HCT116 (cell line): ENCODE data around the gene RALGPS2. TPM values are rescaled to one million over a fixed set of nuclear protein-coding genes. Genes with fewer than 3 reads are reported as not detected.

Experiments used
- ATAC-seq: fragments of 200-7000 bp; cut with Tn5 transposase; 2 replicates; pipeline ENCODE4 v1.9.1; 2020; ENCODE audit warnings: mild to moderate bottlenecking, moderate library complexity
- BruUV-seq: library from RNA; stranded (reverse); fragments of 400-500 nt; replicated peaks from 2 replicates; lab custom pipeline; 2021; lab: Mats Ljungman, UMichigan
- CTCF ChIA-PET: fragments of 300-600 bp; sonication (Branson Sonifier 250); formaldehyde crosslinking; loops from one replicate; lab custom pipeline; 2021; ENCODE audit warnings: antibody characterized with exemption; lab: Charles Lee
- POLR2A ChIA-PET: fragments of 300-600, 350-600 bp; sonication (Branson Sonifier 250); formaldehyde crosslinking; loops from one replicate; lab custom pipeline; 2021; ENCODE audit warnings: antibody characterized with exemption; lab: Charles Lee
- RAD21 ChIA-PET, 2 experiments: fragments of 300-600 bp; sonication (Branson Sonifier 250); formaldehyde crosslinking; loops; one replicate each; lab custom pipeline; 2023; ENCODE audit warnings: low total read pairs in 2 of 2; ENCODE audit not compliant: uncharacterized antibody in 2 of 2, unreplicated experiment in 2 of 2, low non-redundant PET in 1 of 2; lab: Charles Lee
- DNase-seq: peaks from one replicate; pipeline ENCODE4 v3.0.0-alpha.2; 2010; ENCODE audit warnings: low read depth, low spot score
- H2AFZ ChIP-seq: fragments of 200-600 bp; shearing (Covaris generic), sonication (generic); 2 replicates; pipeline ENCODE4 v1.6.1; 2017; ENCODE audit warnings: low read depth, mixed run types, mixed read lengths, antibody characterized with exemption, low read length; ENCODE audit not compliant: poor library complexity, severe bottlenecking
- H3K27ac ChIP-seq: 2 replicates; pipeline ENCODE4 v1.5.1; 2012; ENCODE audit warnings: low read depth, low read length
- H3K27me3 ChIP-seq: fragments of 200-600 bp; sonication (generic); 2 replicates; pipeline ENCODE4 v1.6.1; 2016; ENCODE audit warnings: mixed run types, low read length, mixed read lengths; ENCODE audit not compliant: insufficient read depth
- H3K36me3 ChIP-seq, 2 experiments: fragments of 200-500 bp in 1 of 2; fragments of 200-600 bp in 1 of 2; sonication (Bioruptor generic) in 1 of 2; sonication (generic) in 1 of 2; 2 replicates each; pipeline versions ENCODE4 v1.5.1 to v1.6.1; 2014 to 2016; ENCODE audit warnings: low read length in 2 of 2, inconsistent platforms in 1 of 2, mixed read lengths in 1 of 2, mixed run types in 1 of 2; ENCODE audit not compliant: insufficient read depth in 2 of 2, control insufficient read depth in 1 of 2
- H3K4me1 ChIP-seq, 2 experiments: fragments of 200-600 bp in 1 of 2; sonication (generic) in 1 of 2; 2 replicates each; pipeline versions ENCODE4 v1.5.1 to v1.6.1; 2012 to 2017; ENCODE audit warnings: low read length in 2 of 2, inconsistent platforms in 1 of 2, mild to moderate bottlenecking in 1 of 2, mixed read lengths in 1 of 2, mixed run types in 1 of 2, moderate library complexity in 1 of 2; ENCODE audit not compliant: insufficient read depth in 2 of 2, control insufficient read depth in 1 of 2
- H3K4me2 ChIP-seq: fragments of 200-600 bp; sonication (generic); 2 replicates; pipeline ENCODE4 v1.6.1; 2017; ENCODE audit warnings: mixed run types, low read length, mixed read lengths
- H3K4me3 ChIP-seq, 2 experiments: fragments of 200-600 bp in 1 of 2; sonication (generic) in 1 of 2; replicated peaks in 1 of 2; 2 replicates each; pipeline ENCODE4 v1.5.1; 2011 to 2016; ENCODE audit warnings: low read length in 2 of 2, control low read depth in 1 of 2, low read depth in 1 of 2, mild to moderate bottlenecking in 1 of 2, mixed read lengths in 1 of 2, mixed run types in 1 of 2
- H3K79me2 ChIP-seq: fragments of 200-600 bp; sonication (generic); 2 replicates; pipeline ENCODE4 v1.6.1; 2017; ENCODE audit warnings: mild to moderate bottlenecking, mixed run types, low read length, moderate library complexity, mixed read lengths; ENCODE audit not compliant: insufficient read depth
- H3K9ac ChIP-seq: fragments of 200-600 bp; sonication (generic); 2 replicates; pipeline ENCODE4 v1.6.1; 2016; ENCODE audit warnings: low read length, mixed read lengths
- H3K9me2 ChIP-seq: fragments of 200-600 bp; sonication (generic), shearing (Covaris generic); 2 replicates; pipeline ENCODE4 v1.6.1; 2017; ENCODE audit warnings: mixed run types, mild to moderate bottlenecking, moderate library complexity; ENCODE audit not compliant: insufficient read depth
- H3K9me3 ChIP-seq, 2 experiments: fragments of 200-500 bp in 1 of 2; fragments of 200-600 bp in 1 of 2; sonication (Bioruptor generic) in 1 of 2; sonication (generic) in 1 of 2; 2 replicates each; pipeline ENCODE4 v1.6.1; 2014 to 2017; ENCODE audit warnings: low read length in 2 of 2, mixed read lengths in 2 of 2, inconsistent platforms in 1 of 2, low read depth in 1 of 2, mild to moderate bottlenecking in 1 of 2, mixed run types in 1 of 2, moderate library complexity in 1 of 2; ENCODE audit not compliant: control insufficient read depth in 1 of 2, insufficient read depth in 1 of 2
- H4K20me1 ChIP-seq: fragments of 200-600 bp; sonication (generic), shearing (Covaris generic); 2 replicates; pipeline ENCODE4 v1.6.1; 2017; ENCODE audit warnings: mixed run types, mild to moderate bottlenecking, moderate library complexity; ENCODE audit not compliant: insufficient read depth
- CBX3 ChIP-seq: IDR thresholded peaks from 2 replicates; pipeline ENCODE4 v1.6.1; 2012; ENCODE audit warnings: low read depth
- CTCF ChIP-seq, 3 experiments: fragments of 200-600 bp in 1 of 3; sonication (generic) in 1 of 3; IDR thresholded peaks in 2 of 3; conservative IDR thresholded peaks in 1 of 3; 2 replicates each; pipeline ENCODE4 v1.5.1; 2012 to 2017; ENCODE audit warnings: low read depth in 2 of 3, low read length in 2 of 3, antibody characterized with exemption in 1 of 3, borderline replicate concordance in 1 of 3, control low read depth in 1 of 3, mild to moderate bottlenecking in 1 of 3, mixed read lengths in 1 of 3, mixed run types in 1 of 3, moderate library complexity in 1 of 3; ENCODE audit not compliant: insufficient read depth in 1 of 3
- JUND ChIP-seq: IDR thresholded peaks from 2 replicates; pipeline ENCODE4 v1.6.1; 2012
- POLR2AphosphoS5 ChIP-seq: IDR thresholded peaks from 2 replicates; pipeline ENCODE4 v1.6.1; 2011; ENCODE audit warnings: mild to moderate bottlenecking, low read depth, low read length, moderate library complexity
- REST ChIP-seq: IDR thresholded peaks from 2 replicates; pipeline ENCODE4 v1.6.1; 2012; ENCODE audit warnings: low read depth
- SIN3A ChIP-seq: IDR thresholded peaks from 2 replicates; pipeline ENCODE4 v1.6.1; 2012; ENCODE audit warnings: low read depth
- YY1 ChIP-seq: IDR thresholded peaks from 2 replicates; pipeline ENCODE4 v1.6.1; 2011; ENCODE audit warnings: low read length, low read depth, moderate library complexity, mild to moderate bottlenecking; ENCODE audit not compliant: insufficient replicate concordance; ENCODE audit errors: extremely low read depth
- ZFX ChIP-seq: fragments of 450-650 bp; IDR thresholded peaks from 2 replicates; pipeline ENCODE4 v1.6.1; 2017
- intact Hi-C: fragments of 100-400 bp; cut with micrococcal nuclease; formaldehyde crosslinking; loops from 2 replicates; pipeline ENCODE4 v1.10.0; 2022
- total RNA-seq: library from RNA; stranded (reverse); gene quantifications from one replicate; pipeline ENCODE4 v1.2.1, GENCODE V29; 2021; ENCODE audit not compliant: unreplicated experiment

Gene RALGPS2
- total RNA-seq, 1 experiment from 2014 or later: 25.6 TPM

DNA sequence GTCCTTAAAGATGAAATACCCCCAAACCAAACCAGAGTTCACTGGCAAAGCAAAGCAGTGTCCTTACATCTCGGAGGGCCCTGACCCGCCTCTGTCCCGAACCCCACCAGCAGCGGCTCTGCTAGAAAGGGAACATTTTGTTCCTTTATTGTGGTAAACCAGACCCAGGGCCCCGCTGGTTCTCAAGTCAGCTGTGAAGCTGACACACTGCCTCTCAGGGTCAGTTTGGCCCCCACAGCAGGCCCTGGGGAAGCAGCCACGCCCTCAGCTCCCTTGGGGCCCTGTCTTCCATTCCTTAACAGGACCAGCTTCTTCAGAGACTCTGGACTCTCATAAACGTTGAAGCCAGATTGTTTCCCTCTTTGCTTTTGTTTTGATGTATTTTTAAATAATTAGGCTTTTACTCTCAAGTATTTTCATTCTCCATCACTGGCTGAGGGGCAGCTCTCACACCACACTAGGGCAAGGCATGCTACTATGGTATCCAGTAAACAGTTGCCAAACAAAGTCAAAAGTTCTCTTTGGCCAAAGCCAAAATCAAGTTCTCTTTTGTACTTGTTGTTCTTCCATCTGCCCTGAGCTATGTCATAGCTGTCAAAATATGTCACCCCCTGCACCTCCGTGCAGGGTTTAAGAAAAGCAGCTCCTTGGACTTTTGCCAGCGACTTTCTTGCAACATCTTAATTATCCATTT is 207.0 kb downstream of the RALGPS2 start:
- Histone ChIP-seq H3K27me3 (no peaks in the 10 kb centered on the region), H3K9me3 (no peaks in the 10 kb centered on the region), H4K20me1 (no peaks in the 10 kb centered on the region), H3K27ac (no peak overlapping the region), H3K9me2 (0 out of 2 replicates have a peak, but pooled peaks cover 4% of the 10 kb centered on the region), H2AFZ (no peak overlapping the region), H3K4me2 (no peak overlapping the region), H3K4me1 (no peaks in the 10 kb centered on the region), H3K4me3 (no peak overlapping the region), H3K9ac (no peak overlapping the region), H3K36me3 (no peaks in the 10 kb centered on the region), H3K79me2 (no peaks in the 10 kb centered on the region)
- RAD21 ChIA-PET: no interaction called here
- CTCF ChIA-PET: no interaction called here
- ATAC-seq (no peak), DNase-seq (no peak)
- intact Hi-C loops: no loop called here
- TF ChIP-seq POLR2AphosphoS5 (no peak), ZFX (no peak), YY1 (no peak), SIN3A (no peak), CTCF (IDR thresholded peaks at IDR 0.05 in 2 of 3, conservative IDR thresholded peaks at IDR 0.05 in 1 of 3; ENCODE audit: borderline replicate concordance in 1 of 3, insufficient read depth in 1 of 3, low read depth in 2 of 3, low read length in 2 of 3) (no peak), JUND (no peak), CBX3 (no peak), REST (no peak)
- no TSS peak for BruUV-seq
- POLR2A ChIA-PET: no interaction called here
